Measurements from ENCODE around the gene DNM2. TPM values are rescaled to one million over a fixed set of nuclear protein-coding genes. Genes with fewer than 3 reads are reported as not detected.
A peak's percentile ranks its signal among the peaks of the same experiment; 100 is the strongest.

Gene DNM2
- total RNA-seq, 3 donors from 2014 or later: 318 to 602 (median 562) TPM

GRCh38 chr19:10767726-10768125, 49.8 kb downstream of the DNM2 start:
- intact Hi-C loops (cut with DNase I, micrococcal nuclease): loop anchor here in 1 of 2 donors (5.0 kb wide), 1 partner anchor 50 kb away; the partner anchor contains the start of gene DNM2
- no peak overlapping the region for H3K4me3 ChIP-seq
- H3K36me3 ChIP-seq (ENCODE audit: low read depth): no peaks in the 10 kb centered on the region
- H3K4me1 ChIP-seq (ENCODE audit: low read depth): peaks cover 48% of the 10 kb centered on the region
- no peaks in the 10 kb centered on the region for H3K9me3 ChIP-seq
- ATAC-seq (no peak), DNase-seq (no peak)
- TF ChIP-seq CTCF (IDR thresholded peaks at IDR 0.05): no peak

GRCh38 chr19:10768369-10768768, 50.5 kb downstream of the DNM2 start:
- H3K9me3 ChIP-seq: no peaks in the 10 kb centered on the region
- no peak for TF ChIP-seq CTCF (IDR thresholded peaks at IDR 0.05)
- DNase-seq (no peak), ATAC-seq (no peak)
- H3K4me3 ChIP-seq: no peak overlapping the region
- intact Hi-C loops (cut with DNase I, micrococcal nuclease): loop anchor here in 1 of 2 donors (5.0 kb wide), 1 partner anchor 51 kb away; the partner anchor contains the start of gene DNM2
- peaks cover 42% of the 10 kb centered on the region for H3K4me1 ChIP-seq (ENCODE audit: low read depth)
- H3K36me3 ChIP-seq (ENCODE audit: low read depth): no peaks in the 10 kb centered on the region

GRCh38 chr19:10768936-10769335, 51.1 kb downstream of the DNM2 start:
- no peak for ATAC-seq
- Histone ChIP-seq H3K36me3 (ENCODE audit: low read depth) (no peaks in the 10 kb centered on the region), H3K4me1 (ENCODE audit: low read depth) (peaks cover 36% of the 10 kb centered on the region), H3K4me3 (no peak overlapping the region), H3K9me3 (no peaks in the 10 kb centered on the region)
- no peak for DNase-seq
- intact Hi-C loops (cut with DNase I, micrococcal nuclease): loop anchor here in 1 of 2 donors (5.0 kb wide), 1 partner anchor 52 kb away; the partner anchor contains the start of gene DNM2
- no peak for TF ChIP-seq CTCF (IDR thresholded peaks at IDR 0.05)

- H3K4me1 ChIP-seq (ENCODE audit: low read depth): peaks cover 31% of the 10 kb centered on the region
- H3K4me3 ChIP-seq: no peak overlapping the region
- ATAC-seq (peak; percentile 48), DNase-seq (no peak)
- no peaks in the 10 kb centered on the region for H3K36me3 ChIP-seq (ENCODE audit: low read depth)
- intact Hi-C loops (cut with DNase I, micrococcal nuclease): loop anchor here in 1 of 2 donors (5.0 kb wide), 1 partner anchor 53 kb away; the partner anchor contains the start of gene DNM2
- TF ChIP-seq CTCF (IDR thresholded peaks at IDR 0.05): no peak
- no peaks in the 10 kb centered on the region for H3K9me3 ChIP-seq
Observed at GRCh38 chr19:10769533-10770491, 51.9 kb downstream of the DNM2 start.

GRCh38 chr19:10773969-10774368, 56.1 kb downstream of the DNM2 start:
- no peak for TF ChIP-seq CTCF (IDR thresholded peaks at IDR 0.05)
- Histone ChIP-seq H3K4me3 (no peak overlapping the region), H3K9me3 (no peaks in the 10 kb centered on the region), H3K4me1 (ENCODE audit: low read depth) (no peaks in the 10 kb centered on the region), H3K36me3 (ENCODE audit: low read depth) (peaks cover 5% of the 10 kb centered on the region)
- intact Hi-C loops (cut with DNase I, micrococcal nuclease): no loop called here
- peak; percentile 51 for ATAC-seq
- no peak for DNase-seq

All from mucosa of descending colon (tissue), 3 donors.